Ovary (tissue), 3 donors: Measurements from ENCODE around the gene KLF3.

ENCODE experiments used
- POLR2A ChIP-seq: fragments of 450-650 bp; IDR thresholded peaks from one replicate; pipeline ENCODE4 v1.6.1; 2017; ENCODE audit warnings: antibody characterized with exemption, mild to moderate bottlenecking, moderate library complexity
- TF ChIP-seq, protein P1 (sequence below), 3 donors: fragments of 450-650 bp in 2 of 3; fragments of 200-600 bp in 1 of 3; IDR thresholded peaks; one replicate each; pipeline versions ENCODE4 v1.5.1 to v1.8.0; 2016 to 2022; ENCODE audit warnings: antibody characterized with exemption in 3 of 3, mild to moderate bottlenecking in 1 of 3
- donor health status: DM: no; HTN: no; CAD: no.

DNA sequence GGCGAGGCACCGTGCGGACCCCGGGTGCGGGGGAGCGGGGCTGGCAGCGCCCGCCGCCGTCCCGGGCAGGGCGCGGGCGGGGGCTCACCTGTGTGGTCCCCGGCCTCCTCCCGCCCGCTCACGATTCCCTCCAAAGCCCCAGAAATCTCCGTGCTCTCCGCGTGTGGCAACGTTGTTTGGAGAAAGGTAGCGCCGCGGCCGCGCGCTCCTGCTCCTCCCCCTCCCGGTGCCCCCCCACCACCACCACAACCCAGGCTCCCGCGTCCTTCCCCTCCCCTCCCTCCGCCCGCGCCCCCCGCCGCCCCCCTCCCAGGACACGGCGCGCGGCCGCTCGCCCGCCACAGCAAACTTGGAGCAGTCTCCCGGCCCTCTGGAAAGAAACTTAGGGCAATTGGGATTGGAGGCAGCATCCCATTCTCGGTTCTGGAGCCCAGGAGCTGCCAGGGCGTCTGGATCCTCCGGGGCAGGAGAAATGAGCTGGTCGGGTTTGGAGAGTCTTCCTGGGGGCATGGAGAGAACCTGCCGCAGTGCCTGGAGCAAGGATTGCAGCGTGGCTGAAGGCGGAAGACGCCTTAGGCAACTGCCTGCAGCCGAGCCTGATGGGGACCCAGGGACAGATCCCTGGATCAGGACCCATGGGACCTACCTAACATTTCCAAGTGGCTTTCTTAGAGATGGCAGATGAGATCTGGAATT lies 855 bp downstream of the KLF3 start:
- peak; percentile 44 for TF ChIP-seq POLR2A
- TF ChIP-seq, protein P1, sequence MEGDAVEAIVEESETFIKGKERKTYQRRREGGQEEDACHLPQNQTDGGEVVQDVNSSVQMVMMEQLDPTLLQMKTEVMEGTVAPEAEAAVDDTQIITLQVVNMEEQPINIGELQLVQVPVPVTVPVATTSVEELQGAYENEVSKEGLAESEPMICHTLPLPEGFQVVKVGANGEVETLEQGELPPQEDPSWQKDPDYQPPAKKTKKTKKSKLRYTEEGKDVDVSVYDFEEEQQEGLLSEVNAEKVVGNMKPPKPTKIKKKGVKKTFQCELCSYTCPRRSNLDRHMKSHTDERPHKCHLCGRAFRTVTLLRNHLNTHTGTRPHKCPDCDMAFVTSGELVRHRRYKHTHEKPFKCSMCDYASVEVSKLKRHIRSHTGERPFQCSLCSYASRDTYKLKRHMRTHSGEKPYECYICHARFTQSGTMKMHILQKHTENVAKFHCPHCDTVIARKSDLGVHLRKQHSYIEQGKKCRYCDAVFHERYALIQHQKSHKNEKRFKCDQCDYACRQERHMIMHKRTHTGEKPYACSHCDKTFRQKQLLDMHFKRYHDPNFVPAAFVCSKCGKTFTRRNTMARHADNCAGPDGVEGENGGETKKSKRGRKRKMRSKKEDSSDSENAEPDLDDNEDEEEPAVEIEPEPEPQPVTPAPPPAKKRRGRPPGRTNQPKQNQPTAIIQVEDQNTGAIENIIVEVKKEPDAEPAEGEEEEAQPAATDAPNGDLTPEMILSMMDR (IDR thresholded peaks at IDR 0.05) = no peak
